Measurements from ENCODE around the gene RFC1.

DNA sequence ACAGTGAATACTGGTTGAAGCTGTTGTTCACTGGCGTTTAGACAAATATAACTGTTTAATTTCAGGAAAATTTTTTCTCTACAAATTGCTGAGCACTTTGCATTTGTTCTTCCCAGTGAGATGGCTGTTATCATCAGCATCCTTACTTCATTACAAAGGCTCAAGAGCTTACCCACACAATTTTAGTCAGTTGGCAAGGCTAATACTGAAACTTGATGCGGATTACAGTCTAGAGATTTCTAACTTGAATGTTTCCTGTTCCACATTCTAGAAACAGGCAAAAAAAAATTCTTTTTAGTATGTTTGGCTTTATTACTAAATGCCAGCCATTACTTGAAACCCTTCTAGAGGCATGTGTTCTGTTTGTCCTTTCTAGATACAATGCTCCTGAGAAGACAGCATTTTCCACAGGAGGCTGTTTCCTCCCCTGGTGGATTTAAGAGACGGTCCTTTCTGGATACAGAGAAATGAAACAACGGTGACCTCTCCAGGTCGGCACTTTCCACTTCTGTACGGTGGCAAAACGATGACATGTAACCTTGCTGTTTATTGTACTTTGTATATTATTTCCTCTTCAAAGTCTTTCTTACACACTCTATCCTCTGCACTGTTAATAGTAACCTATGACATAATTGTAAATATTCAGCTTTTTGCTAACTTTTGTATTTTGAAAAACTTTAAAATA lies 80.9 kb downstream of the RFC1 start:
- no peak for TF ChIP-seq POLR2A (IDR thresholded peaks at IDR 0.05)
- TF ChIP-seq, protein P1, sequence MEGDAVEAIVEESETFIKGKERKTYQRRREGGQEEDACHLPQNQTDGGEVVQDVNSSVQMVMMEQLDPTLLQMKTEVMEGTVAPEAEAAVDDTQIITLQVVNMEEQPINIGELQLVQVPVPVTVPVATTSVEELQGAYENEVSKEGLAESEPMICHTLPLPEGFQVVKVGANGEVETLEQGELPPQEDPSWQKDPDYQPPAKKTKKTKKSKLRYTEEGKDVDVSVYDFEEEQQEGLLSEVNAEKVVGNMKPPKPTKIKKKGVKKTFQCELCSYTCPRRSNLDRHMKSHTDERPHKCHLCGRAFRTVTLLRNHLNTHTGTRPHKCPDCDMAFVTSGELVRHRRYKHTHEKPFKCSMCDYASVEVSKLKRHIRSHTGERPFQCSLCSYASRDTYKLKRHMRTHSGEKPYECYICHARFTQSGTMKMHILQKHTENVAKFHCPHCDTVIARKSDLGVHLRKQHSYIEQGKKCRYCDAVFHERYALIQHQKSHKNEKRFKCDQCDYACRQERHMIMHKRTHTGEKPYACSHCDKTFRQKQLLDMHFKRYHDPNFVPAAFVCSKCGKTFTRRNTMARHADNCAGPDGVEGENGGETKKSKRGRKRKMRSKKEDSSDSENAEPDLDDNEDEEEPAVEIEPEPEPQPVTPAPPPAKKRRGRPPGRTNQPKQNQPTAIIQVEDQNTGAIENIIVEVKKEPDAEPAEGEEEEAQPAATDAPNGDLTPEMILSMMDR (IDR thresholded peaks at IDR 0.05): no peak
